Transverse colon (tissue), 4 donors: ENCODE data around the gene FBLN2.

Experiments used
- CTCF ChIP-seq, 5 experiments: fragments of 200-600 bp in 3 of 5; fragments of 450-650 bp in 2 of 5; sonication (generic) in 3 of 5; IDR thresholded peaks; 1 replicate in 2 of 5; 2 replicates in 3 of 5; pipeline ENCODE4 v1.5.1; 2016 to 2017; ENCODE audit warnings: antibody characterized with exemption in 5 of 5, inconsistent platforms in 3 of 5, mild to moderate bottlenecking in 2 of 5, moderate library complexity in 1 of 5
- POLR2A ChIP-seq: fragments of 450-650 bp; IDR thresholded peaks from one replicate; pipeline ENCODE4 v1.6.1; 2016; ENCODE audit warnings: antibody characterized with exemption, mild to moderate bottlenecking, moderate library complexity
- POLR2AphosphoS5 ChIP-seq, 3 donors: sonication (generic); formaldehyde crosslinking; IDR thresholded peaks; one replicate each; pipeline ENCODE4 v1.6.1; 2016; ENCODE audit warnings: antibody characterized with exemption in 3 of 3

- TF ChIP-seq POLR2A, result no peak
- TF ChIP-seq CTCF (IDR thresholded peaks at IDR 0.05), result no peak
- no peak for TF ChIP-seq POLR2AphosphoS5 (IDR thresholded peaks at IDR 0.05)
Observed at GRCh38 chr3:13549623-13550422, 898 bp downstream of the FBLN2 start.
